HG03159 (cell line): Measurements from ENCODE around the gene SLC39A3.
"Not testable (repeated sequence)": the region's sequence is repeated elsewhere in the genome, so short reads cannot be mapped to it uniquely, and the experiment has no call there.

Source experiments
- ATAC-seq: cut with Tn5 transposase; IDR thresholded peaks from one replicate; pipeline ENCODE4 v1.9.1; 2021; ENCODE audit warnings: mild to moderate bottlenecking, moderate library complexity; ENCODE audit not compliant: unreplicated experiment

The SLC39A3 gene

DNA sequence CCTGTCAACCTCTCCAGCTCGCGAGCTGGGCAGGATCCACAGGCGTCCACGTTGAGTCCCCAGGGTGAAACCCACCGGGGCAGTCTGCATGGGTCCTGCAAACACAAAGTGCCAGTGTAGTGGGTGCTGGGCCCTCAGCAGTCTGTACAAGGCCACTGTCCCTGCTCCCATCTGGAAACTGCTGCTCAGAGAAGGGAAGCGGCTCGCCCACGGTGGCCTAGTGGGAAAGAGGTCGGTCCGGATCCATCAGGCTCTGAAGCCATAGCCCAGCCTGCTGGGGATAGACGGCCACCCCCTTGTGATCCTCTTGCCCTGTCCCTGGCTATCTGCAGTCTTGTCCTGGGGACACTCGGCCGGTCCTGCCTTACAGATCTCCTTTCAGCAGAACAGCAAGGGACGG, 16.1 kb downstream of the SLC39A3 start:
- ATAC-seq = no peak

DNA sequence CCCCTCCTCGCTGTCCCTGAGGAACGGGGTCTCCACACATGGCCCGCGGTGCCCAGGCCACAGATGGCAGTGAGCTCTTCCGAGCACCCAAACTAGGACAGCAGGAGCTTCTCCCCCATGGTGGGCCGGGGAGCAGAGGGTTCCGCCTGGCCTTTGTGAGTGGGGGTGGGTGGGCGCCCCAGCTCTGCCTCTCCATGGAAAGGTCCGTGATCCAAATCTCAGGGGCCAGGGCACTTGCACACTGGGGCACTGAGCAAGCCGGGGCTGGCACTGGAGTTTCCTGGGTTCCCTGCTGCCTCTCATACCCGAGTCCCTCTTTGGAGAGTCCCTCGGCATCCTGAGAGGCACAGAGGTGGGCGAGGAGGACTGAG, 16.5 kb downstream of the SLC39A3 start:
- ATAC-seq = no peak

DNA sequence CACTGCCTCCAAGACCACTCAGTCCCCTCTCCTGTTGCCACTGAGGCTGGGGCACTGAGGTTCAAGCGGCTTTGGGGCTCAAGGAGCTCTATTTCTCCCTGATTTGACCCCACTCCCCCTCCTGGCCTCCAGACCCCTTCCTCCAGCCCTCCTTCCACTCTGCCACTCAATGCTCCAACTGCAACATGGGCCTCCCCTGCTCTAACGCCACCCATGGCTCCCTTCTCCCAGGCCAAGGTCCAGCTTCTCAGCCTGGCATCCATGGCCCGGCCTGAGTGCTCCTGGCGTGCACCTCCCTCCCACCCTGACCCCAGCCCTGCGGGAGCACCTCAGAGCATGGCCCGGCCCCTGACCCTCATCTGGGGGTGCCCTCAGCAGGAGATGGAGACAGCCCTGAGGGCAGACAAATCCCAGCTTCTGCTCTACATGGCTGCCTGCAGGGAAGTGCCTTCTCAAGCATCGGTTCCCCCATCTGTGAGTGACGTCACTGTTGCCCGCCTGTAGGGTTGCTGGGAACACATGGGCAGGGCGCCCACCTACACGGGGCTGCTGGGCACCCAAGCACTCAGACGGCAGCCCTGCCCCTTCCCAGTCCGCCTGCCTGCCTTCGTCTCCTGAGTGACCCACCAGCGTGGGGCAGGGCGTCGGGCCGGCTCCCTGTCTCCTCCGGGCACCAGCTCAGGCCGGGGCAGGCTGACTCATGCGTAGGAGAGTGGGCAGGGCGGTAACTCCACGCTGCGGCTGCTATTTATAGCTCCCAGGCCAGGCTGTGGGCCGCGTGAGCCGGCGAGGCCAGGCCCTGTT, 17.1 kb downstream of the SLC39A3 start:
- ATAC-seq = no peak

DNA sequence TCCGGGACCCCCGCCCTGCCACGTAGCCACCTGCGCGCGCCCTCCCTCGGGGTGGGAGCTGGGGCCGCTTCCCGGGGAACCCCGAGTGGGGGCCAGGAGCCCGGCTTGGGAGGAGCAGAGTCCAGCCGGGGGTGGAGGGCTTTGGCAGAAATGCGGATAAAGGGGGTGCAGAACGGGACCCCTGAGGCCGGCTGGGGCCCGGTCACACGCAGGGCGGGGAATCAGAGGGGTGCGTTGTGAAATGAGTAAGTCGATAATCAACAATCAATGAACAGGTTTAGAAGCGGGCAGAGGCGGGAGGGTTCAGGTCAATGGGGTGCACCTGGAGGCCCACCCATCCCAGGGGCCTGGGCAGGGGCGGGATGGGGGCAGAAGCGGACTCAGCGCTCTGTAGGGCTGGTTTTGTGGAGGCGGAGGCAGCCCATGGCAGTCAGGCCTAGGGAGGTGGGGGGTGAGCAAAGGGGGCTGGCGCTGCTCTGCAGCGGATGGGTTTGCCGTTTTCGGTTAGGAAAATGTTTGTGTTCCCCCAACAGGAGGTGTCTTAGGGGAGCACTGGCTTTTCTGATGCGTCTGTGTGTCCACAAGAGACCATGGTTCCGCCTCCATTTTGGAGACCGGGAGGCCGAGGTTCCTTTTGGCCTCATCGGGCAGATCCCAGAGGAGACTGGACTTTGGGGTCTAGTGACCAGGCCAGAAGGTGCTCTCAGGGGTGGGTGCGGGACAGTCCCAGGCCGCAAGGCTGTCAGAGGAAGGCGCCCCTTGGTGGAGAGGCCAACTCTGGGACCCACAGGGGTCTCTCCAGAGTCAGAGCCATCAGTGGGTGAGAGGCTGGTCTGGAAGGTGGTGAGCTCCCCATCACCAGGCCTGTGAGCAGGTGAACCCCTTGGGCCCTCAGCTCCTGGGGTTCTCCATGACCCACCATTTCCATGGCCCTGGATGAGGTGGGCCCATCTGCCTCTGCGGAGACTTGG, 18.0 kb downstream of the SLC39A3 start:
- ATAC-seq = no peak

DNA sequence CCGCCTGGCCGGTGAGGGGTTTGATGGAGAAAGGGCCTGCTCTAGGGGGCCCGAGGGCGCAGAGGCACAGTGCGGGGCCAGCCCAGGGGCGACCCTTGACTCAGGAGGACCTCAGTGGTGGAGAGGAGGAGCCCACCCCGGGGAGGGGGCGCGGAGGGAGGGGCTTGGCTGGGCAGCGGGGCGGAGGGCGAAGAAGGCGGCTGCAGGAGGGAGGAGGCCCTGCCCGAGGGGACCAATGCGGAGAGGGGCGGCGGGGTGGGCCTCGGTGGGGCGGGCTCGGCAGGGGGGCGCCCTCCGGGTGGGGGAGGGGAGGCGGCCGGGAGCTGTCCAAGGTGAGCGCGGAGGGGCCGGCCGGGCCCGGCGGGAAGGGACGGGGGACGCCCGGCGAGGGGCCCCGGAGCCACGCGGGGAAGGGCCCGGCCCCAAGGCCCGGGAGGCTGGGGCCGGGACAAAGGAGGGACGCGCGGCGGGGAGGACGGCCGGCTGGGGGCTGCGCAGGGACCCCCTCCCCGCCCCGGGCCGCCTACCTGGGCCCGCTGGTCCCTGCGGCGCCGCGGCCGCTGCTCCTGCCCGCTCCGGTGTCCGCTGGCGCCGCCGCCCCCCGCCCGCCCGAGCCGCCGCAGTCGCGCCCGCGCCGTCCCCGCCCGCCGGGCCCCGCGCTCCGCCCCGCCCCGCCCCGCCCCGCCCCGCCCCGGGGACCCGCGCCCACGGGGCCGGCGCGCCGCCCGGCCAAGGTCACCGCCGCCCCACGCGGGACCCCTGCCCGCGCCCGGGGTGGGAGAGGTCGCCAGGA, 18.8 kb downstream of the SLC39A3 start, which contains the start of gene DIRAS1:
DIRAS1 (minus strand) TSS at position 596 of the 793 bp plus-strand sequence. CDS start 3,566 bp downstream, outside the sequence.
- no peak for ATAC-seq

DNA sequence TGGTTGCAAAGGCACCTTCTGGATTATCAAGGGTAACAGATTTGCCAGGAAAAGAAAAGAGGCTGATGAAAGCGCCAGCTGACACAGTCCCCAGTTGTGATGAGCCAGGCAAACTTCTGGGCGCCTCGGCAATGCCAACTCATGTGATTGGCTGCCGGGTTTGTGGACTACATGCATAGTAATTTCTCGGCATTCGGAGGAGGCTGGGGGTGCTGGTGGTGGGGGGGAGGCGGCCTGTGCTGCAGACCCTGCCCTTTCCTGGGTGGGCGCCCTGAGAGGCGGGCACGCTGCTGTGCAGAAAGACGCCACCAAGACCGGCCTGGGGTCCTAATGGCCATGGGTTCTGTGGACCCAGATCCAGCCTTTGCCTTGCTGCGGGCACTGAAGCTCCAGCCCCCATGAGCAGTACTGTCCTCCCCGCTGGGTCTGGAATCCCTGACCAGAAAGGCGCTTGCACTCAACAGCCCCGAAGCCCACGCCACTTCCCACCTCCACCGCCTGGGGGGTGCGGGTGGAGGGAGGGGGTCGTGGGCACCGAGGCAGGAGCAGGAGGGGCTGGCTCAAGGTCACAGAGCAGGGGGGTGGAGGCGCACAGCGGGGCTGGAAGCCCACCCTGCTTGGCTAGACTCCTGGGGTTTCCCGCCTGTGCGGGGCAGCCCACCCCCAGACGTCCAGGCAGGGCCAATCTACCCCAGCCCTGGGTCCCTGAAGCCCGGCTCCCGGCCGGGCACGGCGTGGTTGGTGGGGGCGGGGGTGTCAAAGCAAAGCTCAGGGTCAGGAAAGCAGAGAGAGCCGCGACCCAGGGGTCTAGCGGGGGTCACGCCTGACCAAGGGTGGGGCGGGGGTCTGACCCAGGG, 19.7 kb downstream of the SLC39A3 start:
- ATAC-seq = no peak

DNA sequence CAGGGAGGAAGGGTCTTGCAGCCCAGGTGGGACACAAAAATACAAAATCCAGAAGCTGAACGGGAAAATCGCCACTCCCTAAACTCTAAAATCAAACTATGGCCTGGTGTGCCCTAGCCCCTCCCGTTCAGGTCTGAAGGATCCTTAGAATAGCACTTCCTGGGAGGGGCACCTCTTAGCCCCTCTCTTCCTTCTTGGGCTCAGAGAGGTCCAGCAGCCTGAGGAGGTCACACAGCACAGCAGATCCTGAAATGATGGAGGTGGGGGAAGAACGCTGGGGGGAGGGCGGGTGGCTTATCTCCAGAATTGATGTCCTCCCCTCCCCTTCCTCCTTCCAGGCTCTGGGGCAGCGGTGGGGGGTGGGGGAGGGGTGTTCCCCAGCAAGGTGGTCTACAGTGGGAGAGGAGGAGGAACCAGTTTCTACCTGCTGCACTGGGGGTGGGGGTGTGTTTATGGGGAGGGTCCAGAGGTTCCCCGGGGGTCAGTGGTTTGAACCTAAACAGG, 20.5 kb downstream of the SLC39A3 start:
- ATAC-seq = no peak

DNA sequence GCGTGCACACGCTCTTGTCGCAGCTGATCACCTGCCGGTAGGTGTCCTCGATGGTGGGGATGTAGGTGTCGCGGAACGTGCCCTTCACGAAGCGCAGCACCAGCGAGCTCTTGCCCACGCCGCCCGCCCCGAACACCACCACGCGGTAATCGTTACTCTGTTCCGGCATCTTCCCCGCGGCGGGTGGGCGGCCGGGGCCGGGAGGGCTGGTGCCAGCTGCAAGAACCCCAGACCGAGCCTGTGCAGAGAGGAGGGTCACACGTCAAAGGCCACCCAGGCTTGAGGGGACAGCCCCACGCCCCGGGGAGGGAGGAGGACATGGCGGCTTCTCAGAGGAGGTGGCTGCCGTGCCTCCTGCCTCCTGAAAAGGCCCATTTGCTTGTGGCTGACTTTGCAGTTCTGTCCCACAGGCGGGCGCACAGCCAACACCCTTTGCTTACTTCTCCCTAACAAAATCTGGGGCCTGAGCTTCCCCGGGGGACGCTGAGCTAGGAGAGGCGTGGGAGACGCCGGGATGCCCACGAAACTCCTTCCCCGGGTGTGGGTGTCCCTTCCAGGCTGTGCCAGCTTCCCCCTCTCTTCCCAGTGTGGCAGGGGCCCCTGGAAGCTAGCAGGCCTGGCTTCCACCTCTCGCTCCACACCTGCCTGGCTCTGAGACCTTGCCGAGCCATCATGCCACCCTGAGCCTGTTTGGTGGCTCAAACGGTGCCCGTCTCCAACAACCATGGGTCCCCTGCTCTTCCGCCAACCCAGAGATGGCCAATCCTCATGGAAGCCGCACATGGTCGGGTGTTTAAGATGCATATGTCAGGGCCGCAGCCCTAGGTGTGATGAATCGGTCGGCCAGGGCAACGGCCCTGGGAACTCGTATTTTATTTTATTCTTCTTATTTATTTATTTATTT, 21.9 kb downstream of the SLC39A3 start:
- no peak for ATAC-seq

DNA sequence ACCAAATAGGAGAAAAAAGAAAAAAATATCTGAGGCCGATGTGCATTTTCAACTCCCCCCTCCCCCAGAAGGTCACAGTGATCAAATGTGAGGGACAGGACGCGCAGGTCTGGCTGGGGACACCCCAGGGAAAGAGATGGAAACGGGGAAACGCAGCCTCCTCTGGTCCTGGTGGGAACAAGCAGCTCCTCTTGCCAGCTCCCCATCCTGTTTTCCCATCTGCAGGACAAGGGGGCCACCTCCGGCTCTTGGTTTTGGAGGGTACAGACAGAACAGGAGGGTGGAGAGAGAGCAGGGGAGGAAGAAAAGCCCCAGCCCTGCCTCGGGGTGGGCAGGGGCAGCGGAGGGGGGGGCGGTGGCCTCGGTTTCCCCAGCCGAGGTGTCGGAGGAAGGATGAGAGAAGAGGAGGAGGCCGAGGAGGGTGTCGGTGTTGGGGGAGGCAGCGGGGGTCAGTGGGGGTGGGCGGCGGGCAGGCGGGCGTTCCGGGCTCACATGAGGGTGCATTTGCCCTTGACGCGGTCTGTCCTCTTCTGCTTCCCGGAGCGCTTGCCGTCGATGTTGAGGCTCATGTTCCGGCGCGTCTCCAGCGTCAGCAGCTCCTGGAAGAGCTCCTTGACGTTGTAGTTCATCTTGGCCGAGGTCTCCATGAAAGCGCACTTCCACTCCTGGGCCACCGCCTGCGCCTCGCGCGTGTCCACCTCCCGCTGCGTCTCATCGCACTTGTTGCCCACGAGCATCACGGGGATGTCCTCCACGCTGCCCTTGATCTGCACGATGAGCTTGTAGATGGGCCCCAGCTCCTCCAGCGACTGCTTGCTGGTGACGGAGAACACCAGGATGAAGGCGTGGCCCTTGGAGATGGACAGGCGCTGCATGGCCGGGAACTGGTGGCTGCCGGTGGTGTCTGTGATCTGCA, 22.8 kb downstream of the SLC39A3 start:
- no peak for ATAC-seq

DNA sequence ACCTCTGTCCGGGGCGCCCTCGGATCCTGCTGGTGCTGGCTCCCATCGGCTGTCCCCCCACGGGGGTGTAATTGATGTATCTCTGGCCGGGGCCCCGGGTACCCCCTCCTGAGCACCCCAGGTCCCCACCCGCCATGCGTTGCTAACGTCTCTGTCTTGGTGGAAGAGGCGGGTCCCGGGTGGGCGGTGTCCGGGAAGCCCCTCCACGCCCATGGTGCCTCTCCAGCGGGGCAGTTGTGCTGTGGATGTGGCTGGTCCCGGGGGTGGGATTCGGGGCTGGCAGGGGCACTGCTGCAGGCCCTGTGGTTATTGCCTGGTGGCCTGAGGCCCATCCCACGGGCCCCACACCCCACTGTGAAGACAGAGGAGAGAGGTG, 23.6 kb downstream of the SLC39A3 start:
- no peak for ATAC-seq

DNA sequence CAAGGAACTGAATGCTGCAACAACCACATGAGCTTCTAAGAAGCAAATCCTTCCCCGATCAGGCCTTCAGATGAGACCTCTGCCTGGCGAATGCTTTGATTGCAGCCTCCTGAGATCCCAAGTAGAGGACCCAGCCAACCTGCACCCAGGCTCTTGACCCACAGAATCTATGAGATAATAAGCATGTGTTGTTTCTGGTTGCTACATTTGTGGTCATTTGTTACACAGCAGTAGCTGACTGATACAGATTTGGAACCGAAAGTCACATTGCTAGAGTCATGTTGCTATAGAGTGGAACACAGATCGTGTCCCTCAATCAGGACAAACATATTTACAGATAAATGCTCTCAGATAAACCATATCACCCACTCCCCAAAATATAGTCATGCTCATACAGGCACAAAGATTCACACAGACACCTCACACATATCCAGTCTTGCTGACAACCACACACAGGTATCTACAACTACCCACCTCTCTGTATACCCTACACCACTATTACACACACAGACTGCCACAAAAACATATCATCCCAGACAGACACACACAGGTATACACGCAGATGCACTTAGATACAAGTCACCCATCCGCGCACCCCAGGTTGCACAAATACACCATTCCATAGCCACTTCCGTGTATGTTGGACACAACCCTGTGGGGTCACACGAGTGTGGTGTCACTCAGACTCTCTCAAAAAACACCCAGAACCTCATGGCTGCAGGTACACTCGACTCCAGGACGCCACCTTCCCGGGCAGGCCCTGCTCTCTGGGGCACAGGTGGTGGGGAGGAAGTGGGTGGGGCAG, 24.1 kb downstream of the SLC39A3 start:
- no peak for ATAC-seq

DNA sequence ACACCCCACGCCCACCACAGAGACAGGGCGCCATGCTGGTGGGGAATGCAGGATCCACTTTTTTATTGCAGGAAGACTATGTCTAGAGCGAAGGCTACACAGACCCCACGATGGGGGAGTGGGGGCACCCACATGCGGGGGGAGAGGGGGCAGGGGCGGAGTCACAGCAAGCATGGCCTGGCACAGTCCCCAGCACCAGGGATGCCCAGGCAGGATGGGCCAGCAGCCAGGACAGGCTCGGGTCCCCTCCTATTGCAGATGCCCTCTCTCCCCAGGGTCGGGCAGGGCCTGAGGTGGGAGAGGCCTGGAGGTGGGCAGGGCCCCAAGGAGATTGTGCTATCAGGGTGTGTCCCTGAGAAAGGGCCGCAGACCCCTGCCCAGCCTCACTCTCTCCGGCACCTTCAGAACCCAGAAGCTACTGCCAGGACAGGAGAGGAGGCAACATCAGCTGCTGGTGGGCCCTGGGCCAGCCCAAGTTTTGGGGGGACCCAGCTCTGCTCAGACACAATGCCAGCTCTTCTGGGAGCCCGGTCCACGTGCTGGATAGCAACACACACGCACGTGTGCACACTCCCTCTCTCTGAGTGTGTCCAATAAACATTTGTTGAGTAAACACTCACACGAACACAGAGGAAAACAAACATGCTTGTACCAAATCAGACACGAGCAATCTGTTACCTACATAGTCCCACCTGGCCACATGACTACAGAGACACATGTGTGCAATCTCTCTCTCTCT, 25.1 kb downstream of the SLC39A3 start:
- ATAC-seq = no peak

DNA sequence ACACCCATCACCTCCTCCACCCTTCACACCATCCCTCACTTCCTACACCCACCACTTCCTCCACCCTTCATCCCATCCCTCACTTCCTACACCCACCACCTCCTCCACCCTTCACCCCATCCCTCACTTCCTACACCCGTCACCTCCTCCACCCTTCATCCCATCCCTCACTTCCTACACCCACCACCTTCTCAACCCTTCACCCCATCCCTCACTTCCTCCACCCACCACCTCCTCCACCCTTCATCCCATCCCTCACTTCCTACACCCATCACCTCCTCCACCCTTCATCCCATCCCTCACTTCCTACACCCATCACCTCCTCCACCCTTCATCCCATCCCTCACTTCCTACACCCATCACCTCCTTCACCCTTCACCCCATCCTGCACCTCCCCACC, 25.7 kb downstream of the SLC39A3 start:
- ATAC-seq = not testable (repeated sequence)

DNA sequence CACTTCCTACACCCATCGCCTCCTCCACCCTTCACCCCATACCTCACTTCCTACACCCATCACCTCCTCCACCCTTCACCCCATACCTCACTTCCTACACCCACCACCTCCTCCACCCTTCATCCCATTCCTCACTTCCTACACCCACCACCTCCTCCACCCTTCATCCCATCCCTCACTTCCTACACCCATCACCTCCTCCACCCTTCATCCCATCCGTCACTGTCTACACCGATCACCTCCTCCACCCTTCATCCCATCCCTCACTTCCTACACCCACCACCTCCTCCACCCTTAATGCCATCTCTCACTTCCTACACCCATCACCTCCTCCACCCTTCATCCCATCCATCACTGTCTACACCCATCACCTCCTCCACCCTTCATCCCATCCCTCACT, 26.6 kb downstream of the SLC39A3 start:
- ATAC-seq = not testable (repeated sequence)

DNA sequence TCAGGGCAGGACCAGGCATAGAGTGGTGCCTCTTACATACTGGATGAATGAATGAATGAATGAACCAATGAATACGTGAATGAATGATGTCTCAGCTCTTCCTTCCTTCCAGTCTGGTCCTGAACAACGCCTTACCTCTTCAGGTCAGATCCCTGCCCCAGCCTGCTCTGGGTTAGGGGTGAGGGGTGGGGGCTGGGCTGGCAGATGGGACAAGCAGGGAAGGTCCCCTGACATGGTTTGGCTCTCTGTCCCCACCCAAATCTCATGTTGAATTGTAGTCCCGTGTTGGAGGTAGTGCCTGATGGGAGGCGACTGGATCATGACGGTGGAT, 28.0 kb downstream of the SLC39A3 start:
- no peak for ATAC-seq

DNA sequence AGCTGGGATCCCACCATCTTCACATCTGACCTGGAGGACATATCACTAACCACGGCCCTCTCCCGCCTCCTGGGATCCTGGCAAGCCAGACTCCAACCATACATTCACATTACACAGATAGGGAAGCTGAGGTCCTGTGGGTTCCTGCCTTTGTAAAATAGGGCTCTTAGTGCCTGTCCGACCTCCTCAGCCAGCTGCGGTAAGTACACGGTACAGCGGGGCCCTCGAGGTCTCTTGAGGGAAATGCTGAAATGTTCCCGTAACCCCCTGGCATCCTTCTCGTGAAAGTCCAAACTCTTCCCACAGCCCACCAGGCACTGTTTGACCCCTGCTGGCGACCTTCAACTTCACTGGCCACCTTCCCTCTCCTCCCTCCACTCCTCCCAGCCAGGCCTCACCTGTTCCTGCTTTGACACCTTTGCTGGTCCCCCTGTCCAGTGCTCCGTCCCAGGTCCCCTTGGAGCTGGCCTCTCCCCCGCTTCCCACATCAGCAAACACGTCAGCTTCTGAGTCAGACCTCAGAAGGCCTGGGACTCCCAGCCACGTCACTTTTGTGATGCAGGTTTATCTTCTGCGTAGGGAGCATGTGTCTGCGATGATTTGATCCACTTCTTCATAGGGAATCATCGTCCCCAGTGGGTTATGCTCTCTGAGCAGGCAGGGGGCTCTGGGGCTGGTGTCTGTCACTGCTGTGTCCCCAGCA, 28.5 kb downstream of the SLC39A3 start:
- no peak for ATAC-seq
